Left renal cortex interstitium (tissue), 4 donors: ENCODE measurements around the gene LILRB4. TPM values are rescaled to one million over a fixed set of nuclear protein-coding genes. Genes with fewer than 3 reads are reported as not detected.
"Not testable (repeated sequence)": the region's sequence is repeated elsewhere in the genome, so short reads cannot be mapped to it uniquely, and the experiment has no call there.

Experiments
- DNase-seq, 4 donors: peaks; one replicate each; pipeline ENCODE4 v3.0.0-alpha.2; 2013; ENCODE audit warnings: low read depth in 4 of 4, low spot score in 2 of 4, missing footprints in 1 of 4
- polyA plus RNA-seq, 4 donors: library from polyadenylated mRNA; unstranded; fragments of 120-200 nt; gene quantifications; one replicate each; pipeline ENCODE4 v1.2.1, GENCODE V29; 2013; ENCODE audit not compliant: insufficient read length in 4 of 4

LILRB4 gene
- polyA plus RNA-seq, 4 donors = 0.54 to 1.3 (median 0.97) TPM

DNA sequence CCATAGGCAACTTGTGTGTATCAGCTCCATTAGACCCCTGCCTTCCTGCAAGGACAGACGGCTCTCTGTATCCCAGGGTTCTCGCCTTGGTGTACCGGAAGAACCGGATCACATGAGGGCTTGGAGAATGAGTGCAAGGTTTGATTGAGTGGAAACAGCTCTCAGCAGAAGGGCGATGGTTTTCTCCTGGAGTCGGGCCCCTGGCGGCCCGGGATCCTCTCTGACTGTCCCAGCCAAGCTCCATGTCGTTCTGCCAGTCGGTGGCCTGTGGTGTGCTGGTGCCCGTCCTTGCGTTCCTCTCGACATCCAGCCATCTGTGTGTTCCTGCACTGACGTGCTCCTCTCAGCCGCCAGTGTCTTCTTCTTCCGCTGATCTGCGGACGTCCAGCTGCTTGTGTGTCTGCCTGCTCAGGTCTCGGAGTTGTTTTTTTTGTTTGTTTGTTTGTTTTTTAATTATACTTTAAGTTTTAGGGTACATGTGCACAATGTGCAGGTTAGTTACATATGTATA is 16.4 kb upstream of the LILRB4 start:
- DNase-seq = no peak

DNA sequence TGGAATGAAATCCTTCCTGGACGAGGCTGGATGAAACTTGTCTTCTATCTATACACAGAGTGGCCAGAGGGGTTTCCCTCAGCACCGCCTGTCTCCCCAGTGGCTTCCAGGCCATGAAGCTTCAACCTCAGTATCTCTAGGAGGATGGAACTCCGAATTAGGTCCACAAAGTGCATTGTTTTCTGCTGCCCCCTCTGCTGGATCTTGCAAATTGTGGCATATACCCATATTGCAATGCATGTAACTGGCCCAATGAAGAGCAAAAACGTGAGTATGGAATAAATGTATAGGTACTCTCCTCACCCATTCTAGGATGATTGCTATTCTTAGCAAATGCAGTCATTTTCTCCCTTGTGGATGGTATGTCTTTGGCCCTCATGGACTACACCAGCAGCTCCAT is 14.7 kb upstream of the LILRB4 start:
- no peak for DNase-seq

DNA sequence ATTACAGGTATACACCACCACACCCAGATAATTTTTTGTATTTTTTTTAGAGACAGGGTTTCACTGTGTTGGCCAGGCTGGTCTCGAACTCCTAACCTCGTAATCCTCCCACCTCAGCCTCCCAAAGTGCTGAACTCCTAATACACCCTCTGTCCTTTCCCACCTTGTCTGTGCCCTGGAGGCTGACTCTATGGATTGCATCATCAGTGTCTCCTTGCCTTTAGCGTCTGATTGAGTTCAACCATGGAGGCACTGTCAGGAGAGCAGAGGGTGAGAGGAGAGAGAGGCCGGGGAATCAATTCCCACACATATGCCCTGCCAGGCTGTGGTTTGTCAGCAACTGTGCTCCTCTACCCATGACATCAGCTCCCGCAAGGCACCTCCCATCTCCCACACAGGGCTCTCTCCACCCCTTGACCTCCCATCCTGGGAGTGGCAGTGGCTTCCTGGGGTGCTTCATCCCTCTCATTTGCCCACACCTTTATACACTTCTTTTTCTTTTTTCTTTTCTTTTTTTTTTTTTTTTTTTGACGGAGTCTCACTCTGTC is 12.6 kb upstream of the LILRB4 start:
- no peak for DNase-seq

DNA sequence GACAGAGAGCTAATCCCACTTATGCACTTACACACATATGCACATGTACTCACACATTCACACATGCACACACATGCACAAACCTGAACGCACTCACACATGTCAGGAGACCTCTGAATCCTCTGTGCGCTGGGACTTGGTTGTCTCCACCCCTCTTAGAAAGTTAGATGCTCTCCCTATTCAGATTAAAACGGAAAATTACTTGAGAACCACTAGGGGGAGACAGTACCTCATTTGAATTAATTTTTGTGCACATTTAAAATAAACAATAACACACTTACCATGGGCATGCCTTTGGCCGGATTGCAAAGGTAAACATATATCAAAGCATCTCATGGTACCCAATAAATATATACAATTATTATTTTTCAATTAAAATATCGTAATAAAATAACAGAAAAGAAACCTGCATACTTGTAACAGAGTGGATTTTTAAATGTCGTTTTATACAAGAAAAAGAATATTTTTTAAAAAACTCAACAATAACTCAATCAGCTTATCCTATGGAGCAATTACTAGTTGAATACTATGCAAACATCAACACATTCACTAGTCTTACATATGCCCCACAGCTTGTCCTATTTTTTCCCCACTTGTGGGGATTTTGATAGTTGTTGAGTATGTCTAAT is 9.5 kb upstream of the LILRB4 start:
- DNase-seq = no peak

DNA sequence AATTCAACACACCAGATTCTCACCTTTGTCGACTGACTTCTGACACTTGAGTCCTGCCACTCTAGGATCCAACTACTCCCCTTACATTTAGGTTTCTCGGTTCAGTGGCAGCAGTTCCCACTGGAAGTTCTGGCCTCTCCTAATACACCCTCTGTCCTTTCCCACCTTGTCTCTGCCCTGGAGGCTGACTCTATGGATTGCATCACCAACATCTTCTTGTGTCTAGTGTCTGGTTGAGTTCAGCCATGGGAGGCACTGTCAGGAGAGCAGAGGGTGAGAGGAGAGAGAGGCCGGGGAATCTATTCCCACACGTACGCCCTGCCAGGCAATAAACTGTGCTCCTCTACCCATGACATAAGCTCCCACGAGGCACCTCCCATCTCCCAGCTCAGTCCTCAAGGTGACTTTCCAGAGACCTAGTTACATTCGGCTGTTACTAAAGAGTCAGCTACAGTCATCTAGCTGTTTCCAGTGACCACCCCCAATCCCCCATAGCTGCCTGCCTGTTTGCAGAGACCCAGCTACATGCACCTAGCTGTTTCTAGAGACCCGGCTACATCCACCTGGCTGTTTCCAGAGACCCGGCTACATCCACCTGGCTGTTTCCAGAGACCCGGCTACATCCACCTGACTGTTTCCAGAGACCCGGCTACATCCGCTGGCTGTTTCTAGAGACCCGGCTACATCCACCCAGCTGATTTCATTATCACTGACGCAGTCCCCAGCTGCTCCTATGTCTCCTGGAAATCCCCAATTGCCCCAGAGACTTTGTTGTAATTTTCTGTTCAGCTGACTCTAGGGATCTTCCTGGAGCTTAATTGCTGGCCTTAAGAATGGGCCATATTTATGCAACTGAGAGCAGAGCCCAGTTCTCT is 8.1 kb upstream of the LILRB4 start:
- DNase-seq = no peak

DNA sequence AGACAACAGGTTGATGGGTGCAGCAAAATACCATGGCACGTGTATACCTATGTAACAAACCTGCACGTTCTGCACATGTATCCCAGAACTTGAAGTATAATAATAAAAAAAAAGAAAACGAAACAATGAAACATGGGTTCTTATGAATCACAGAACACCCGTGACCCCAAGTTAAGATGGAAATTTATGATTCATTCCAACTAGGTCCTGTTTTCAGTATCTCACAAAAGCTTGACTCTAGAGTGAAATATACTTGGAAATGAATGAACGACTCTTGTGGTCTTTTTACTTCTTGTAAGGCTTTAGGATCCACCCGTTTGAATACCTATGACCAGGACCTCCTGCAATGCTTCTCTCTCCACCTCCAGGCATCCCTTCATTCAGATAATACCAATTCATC is 3.5 kb upstream of the LILRB4 start:
- DNase-seq = no peak

DNA sequence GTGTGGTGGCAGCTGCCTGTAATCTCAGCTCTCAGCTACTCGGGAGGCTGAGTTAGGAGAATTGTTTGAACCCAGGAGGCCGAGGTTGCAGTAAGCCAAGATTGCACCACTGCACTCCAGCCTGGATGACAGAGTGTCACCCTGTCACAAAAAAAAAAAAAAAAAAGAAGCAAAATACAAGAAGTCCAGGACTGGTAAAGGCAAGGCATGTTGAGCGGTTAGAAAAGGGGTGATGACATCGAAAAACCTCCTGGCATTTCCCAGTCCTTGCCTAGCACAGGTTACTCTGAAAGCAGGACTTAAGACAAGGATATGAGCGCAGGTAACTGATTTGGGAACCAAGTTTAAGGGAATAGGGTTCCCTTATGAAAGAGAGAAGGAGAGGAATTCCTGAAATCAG is 2.5 kb upstream of the LILRB4 start:
- DNase-seq = no peak

DNA sequence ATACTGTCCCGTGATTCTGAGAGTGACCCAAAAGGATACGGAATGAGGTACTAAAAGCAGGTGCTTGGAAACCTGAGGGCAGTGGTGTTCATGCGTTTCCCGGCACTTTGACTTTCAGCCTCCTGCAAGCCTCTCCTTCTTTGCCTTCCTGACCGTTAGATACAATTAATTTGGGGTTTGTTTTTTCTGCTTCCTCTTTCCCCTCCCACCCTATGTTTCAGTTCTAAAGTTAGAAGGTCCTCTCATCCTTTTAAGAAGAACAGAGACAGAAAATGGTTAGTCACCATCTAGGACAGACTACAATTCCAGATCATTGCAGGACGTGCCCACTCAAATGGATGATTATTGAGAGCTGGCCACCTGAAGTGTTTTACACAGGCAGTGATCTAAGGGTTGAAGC is 1.8 kb upstream of the LILRB4 start:
- no peak for DNase-seq

DNA sequence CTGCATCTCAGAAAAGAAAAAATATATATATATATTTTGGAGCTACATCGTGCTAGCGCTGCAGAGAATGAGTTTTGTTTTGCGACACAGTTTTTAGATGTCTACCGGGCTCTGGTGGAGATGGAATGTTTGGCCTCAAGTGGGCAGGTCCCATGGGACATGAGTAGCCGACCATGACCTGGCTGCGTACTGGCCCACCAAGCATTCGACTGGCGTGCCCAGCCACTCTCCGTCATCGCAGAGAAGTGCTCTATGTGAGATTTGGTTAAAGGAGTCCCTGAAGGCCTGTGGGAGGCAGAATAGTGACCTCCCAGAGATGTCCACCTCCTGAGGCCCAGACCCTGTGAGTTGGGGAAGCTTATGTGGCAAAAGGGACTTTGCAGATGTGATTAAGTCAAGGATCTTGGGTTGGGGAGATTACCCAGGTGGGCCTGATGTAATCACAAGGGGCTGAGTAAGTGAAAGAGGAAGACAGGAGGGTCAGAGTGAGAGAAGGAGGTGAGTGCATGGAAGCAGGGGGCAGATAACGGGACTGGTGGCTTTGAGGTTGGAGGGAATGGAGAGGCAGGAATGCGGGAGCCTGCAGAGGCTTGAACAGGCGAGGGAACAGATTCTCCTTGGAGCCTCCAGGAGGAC is 821 bp upstream of the LILRB4 start:
- no peak for DNase-seq

DNA sequence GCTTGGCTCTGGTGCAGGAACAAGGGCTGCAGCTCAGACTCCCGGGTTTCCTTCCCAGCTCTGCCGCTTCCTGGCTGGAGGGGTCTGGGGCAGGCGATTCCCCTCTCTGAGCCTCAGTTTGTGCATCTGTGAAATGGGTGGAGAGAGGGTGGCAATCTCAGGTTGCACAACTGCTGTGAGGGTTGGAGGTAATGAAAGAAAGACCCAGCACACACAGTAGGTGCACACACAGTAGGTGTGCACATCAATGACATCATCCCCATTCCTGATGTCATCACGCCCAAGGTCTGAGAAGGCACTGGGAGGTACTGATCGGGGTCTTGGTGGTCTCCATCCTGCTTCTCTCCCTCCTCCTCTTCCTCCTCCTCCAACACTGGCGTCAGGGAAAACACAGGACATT is 2.7 kb downstream of the LILRB4 start:
- no peak for DNase-seq

DNA sequence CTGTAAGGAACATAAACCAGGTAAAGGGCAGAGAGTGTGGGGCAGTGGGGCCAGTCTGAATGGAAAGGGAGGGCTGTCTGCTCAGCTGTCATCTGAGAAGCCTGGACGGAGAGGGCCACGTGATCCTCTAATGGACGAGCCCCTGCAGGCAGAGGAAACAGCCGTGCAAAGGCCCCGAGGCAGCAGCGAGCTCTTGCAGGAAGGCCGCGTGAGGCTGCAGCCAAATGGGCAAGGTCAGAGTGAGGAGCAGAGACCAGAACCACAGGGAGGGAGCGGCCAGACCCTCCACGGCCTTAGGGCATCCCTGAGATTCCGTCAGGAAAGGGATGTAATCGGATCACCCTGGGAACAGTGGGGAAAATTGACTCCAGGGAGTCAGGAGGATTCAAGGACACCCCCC is 4.4 kb downstream of the LILRB4 start:
- no peak for DNase-seq

DNA sequence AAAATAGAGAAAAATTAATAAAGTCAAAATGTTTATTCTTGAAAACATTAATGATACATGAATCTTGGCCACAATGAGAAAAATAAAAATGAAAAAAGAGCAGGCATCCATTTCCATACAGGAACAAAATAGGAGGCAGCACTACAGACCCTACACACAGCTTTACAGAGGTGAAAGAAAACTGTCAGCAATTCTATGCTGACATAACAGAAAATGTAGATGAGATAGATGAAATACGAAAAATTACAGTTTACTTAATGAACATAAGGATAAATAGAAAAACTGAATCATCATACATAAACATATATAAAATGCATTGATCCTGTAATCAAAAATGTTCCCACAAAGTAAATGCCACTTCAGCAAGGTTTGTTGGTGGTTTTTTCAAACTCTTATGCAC is 5.6 kb downstream of the LILRB4 start:
- DNase-seq = no peak

DNA sequence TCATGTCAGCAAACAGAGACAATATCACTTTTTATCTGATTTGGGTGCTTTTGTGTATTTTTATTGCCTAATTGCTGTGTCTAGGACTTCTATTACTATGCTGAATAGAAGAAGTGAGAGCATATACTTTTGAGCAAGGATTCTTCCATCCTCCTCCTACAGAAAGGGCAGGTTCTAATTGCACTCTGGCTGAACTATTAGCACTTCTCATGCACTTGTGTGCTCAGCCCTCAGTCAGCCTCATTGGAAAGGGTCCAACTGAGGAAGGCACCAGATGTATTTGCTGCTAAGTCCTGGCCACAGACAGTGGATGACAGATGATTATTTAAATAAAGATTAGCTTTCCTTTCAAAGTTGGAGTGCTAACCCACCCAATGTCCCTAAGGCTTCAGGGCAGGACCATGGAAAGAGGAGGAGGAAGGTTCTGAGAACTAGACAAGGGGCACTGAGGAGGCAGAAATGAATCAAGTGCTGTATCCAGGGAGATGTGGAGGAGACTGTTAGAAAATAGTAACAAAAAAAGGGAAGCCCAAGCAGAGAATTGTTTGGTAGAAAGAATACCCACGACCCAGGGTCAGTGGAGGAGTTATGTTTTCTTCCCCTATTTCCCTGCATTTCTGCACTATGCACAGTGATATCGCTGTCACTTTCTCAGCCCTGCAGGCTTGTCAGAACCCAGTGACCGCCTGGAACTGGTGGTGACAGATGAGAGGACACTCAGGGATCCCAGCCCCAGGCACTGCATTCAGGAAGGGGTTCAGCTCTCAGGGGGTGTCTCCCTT is 8.0 kb downstream of the LILRB4 start:
- DNase-seq = no peak

DNA sequence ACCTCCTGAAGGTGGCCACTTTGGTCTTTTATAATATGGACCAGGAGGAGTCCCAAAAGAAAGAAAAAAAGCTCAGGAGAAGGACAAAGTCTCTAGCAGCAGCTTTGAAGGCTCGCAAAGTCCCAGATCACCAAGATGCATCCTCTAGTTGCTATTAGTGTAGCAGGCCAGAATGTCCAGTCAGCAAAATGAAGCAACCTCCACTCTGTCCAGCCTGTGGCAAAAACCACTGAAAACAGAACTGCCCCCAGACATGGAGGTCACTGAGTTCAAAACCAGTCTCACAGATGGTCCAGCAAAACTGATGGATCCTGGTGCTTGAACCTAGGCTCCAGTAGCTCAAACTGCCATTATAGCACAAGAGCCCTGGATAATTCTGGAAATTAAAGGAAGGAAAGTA is 10.4 kb downstream of the LILRB4 start:
- DNase-seq = no peak

DNA sequence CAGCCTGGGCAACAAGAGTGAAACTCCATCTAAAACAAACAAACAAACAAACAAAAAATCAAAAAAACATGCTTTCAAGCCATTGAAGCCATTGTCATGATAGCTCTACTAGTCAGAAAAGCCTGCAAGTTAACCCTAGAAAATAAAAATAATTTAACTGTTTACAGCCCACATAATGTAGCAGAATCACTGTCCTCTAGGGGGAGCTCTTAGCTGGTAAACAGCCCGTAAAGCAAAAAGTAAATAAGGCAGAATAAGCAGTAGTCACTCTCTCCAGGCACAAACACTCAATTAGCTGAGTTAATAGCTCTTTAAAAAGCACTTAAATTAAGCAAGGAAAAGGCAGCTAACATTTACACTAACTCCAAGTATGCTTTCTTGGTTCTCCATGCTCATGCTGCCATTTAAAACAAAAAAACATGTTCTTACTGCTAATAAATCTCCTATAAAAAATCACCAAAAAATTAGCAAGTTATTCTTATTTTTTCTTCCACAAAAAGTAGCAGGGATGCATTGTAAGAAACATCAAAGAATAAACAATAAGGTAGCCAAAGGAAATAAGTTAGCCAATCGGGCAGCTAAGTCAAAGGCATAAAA is 11.3 kb downstream of the LILRB4 start:
- no peak for DNase-seq

DNA sequence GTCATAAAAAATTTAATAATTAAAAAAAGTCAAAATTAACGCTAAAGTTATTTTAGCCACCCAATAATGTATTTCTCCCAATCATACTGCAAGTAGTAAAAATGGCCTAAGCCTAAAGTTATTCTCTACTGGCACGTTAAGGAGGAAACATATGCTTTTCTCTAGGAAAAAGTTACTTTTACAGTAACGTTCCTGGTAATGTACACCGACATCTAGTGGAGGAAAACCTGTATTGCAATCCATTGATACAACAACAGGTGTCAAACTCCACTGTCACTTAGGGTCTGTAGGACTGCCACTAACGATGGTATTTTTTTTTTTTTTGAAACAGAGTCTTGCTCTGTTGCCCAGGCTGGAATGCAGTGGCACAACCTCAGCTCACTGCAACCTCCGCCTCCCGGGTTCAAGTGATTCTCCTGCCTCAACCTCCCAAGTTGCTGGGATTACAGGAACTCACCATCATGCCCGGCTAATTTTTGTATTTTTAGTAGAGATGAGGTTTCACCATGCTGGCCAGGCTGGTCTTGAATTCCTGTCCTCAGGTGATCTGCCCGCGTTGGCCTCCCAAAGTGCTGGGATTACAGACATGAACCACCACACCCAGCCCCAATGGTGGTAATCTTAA is 13.5 kb downstream of the LILRB4 start:
- DNase-seq = peak in 1 of 4 donors; percentile 11

DNA sequence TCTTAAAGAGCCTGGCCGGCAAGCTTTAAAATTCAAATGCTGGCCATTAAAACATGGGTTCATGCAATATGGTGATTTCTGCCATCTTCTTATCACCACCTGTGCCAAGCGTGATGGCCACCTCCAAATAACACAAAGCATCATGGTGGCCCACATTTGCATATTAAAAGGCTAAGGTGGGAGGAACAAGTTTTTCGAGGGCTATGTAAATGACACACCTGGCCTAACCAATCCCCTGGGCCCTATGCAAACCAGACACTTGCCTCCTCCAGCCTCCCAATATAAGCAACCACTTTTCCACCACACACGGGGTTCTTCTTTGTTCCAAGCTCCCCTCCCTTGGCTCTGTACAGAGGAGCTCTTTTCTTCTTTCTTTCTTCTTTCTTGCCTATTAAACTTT is 14.4 kb downstream of the LILRB4 start:
- DNase-seq = no peak

DNA sequence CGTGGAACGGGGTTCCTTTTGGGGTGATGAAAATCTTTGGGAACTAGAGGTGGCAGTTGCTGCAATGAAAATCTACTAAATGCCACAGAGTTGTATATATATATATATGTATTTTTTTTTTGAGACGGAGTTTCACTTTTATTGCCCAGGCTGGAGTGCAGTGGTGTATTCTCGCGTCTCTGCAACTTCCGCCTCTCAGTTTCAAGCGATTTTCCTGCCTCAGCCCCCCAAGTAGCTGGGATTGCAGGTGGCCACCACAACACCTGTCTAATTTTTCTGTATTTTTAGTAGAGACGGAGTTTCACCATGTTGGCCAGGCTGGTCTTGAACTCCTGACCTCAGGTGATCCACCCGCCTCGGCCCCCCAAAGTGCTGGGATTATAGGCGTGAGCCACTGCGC is 18.8 kb downstream of the LILRB4 start:
- not testable (repeated sequence) for DNase-seq

DNA sequence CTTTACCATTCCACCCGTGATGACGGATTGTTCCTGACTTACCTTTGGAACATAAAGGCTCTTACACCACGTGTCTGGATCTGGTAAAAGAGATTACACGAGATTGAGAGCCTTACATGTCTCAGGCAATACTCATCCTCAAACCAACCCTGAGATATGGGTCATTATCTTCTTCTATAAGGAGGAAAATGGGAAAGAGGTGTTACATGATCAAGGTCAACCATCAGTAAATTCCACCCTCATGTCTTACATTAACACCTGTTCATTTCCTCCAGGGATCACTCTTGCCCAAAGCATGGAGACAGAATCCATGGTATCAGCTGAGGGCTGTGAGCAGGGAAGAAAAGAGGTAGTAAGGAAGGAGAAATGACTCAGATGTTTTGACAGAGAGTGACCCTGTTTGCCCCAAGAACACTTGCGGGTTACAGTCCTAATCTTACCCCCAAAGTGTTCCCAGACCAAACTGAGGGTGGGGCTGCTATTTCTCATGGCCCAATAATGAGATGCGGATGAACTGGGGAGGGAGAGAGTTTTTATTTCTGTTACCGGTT is 19.6 kb downstream of the LILRB4 start:
- no peak for DNase-seq
